ENCODE results near the gene DDX1.

GRCh38 chr2:15678346-15678745 is 86.7 kb downstream of the DDX1 start:
- TF ChIP-seq MAZ (IDR thresholded peaks at IDR 0.05; ENCODE audit: borderline replicate concordance, low read depth, low read length) (no peak), MXI1 (IDR thresholded peaks at IDR 0.05; ENCODE audit: borderline replicate concordance, low read depth, low read length) (no peak), FOS (IDR thresholded peaks at IDR 0.05; ENCODE audit: low read depth, low read length) (no peak), NFE2L2 (IDR thresholded peaks at IDR 0.05; ENCODE audit: low read depth, low read length) (no peak), RFX5 (IDR thresholded peaks at IDR 0.05; ENCODE audit: low read depth, low read length) (no peak), POLR2A (IDR thresholded peaks at IDR 0.05; ENCODE audit: low read depth, low read length) (no peak), MAFK (IDR thresholded peaks at IDR 0.05; ENCODE audit: low read depth, low read length) (no peak), CHD1 (IDR thresholded peaks at IDR 0.05; ENCODE audit: low read depth, low read length) (no peak)
- TF ChIP-seq, protein P1, sequence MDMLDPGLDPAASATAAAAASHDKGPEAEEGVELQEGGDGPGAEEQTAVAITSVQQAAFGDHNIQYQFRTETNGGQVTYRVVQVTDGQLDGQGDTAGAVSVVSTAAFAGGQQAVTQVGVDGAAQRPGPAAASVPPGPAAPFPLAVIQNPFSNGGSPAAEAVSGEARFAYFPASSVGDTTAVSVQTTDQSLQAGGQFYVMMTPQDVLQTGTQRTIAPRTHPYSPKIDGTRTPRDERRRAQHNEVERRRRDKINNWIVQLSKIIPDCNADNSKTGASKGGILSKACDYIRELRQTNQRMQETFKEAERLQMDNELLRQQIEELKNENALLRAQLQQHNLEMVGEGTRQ (IDR thresholded peaks at IDR 0.05; ENCODE audit: low read depth, low read length), result no peak
- TF ChIP-seq, protein P2, sequence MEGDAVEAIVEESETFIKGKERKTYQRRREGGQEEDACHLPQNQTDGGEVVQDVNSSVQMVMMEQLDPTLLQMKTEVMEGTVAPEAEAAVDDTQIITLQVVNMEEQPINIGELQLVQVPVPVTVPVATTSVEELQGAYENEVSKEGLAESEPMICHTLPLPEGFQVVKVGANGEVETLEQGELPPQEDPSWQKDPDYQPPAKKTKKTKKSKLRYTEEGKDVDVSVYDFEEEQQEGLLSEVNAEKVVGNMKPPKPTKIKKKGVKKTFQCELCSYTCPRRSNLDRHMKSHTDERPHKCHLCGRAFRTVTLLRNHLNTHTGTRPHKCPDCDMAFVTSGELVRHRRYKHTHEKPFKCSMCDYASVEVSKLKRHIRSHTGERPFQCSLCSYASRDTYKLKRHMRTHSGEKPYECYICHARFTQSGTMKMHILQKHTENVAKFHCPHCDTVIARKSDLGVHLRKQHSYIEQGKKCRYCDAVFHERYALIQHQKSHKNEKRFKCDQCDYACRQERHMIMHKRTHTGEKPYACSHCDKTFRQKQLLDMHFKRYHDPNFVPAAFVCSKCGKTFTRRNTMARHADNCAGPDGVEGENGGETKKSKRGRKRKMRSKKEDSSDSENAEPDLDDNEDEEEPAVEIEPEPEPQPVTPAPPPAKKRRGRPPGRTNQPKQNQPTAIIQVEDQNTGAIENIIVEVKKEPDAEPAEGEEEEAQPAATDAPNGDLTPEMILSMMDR (conservative IDR thresholded peaks at IDR 0.05; ENCODE audit: low read depth, low read length), result no peak

Measured in IMR-90 (cell line).